Transverse colon (tissue), 4 donors: ENCODE results near the gene NRXN2. TPM values are rescaled to one million over a fixed set of nuclear protein-coding genes. Genes with fewer than 3 reads are reported as not detected.

Experiments
- DNase-seq: peaks from one replicate; pipeline ENCODE4 v3.0.0-alpha.2; 2019
- H3K27ac ChIP-seq, 4 donors: fragments of 200-600 bp; sonication (generic); 2 replicates each; pipeline ENCODE4 v1.5.1; 2016 to 2018; ENCODE audit warnings: inconsistent platforms in 4 of 4
- H3K27me3 ChIP-seq: fragments of 200-600 bp; sonication (generic); 2 replicates; pipeline ENCODE4 v1.5.1; 2017; ENCODE audit warnings: inconsistent platforms
- H3K36me3 ChIP-seq, 4 donors: fragments of 200-600 bp; sonication (generic); 2 replicates each; pipeline ENCODE4 v1.5.1; 2017 to 2019; ENCODE audit warnings: inconsistent platforms in 4 of 4
- H3K4me1 ChIP-seq, 4 donors: fragments of 200-600 bp; sonication (generic); 2 replicates each; pipeline ENCODE4 v1.5.1; 2017 to 2020; ENCODE audit warnings: inconsistent platforms in 4 of 4
- H3K4me3 ChIP-seq, 4 donors: fragments of 200-600 bp; sonication (generic); 1 replicate in 1 of 4; 2 replicates in 3 of 4; pipeline versions ENCODE4 v1.5.1 to v1.6.1; 2017 to 2019; ENCODE audit warnings: inconsistent platforms in 4 of 4
- H3K9me3 ChIP-seq, 2 donors: fragments of 200-600 bp; sonication (generic); 2 replicates each; pipeline ENCODE4 v1.5.1; 2017 to 2019; ENCODE audit warnings: inconsistent platforms in 2 of 2
- EP300 ChIP-seq: sonication (generic); formaldehyde crosslinking; IDR thresholded peaks from one replicate; pipeline ENCODE4 v1.6.1; 2017; ENCODE audit warnings: antibody characterized with exemption, low read depth
- POLR2A ChIP-seq: fragments of 450-650 bp; IDR thresholded peaks from one replicate; pipeline ENCODE4 v1.6.1; 2016; ENCODE audit warnings: antibody characterized with exemption, mild to moderate bottlenecking, moderate library complexity
- POLR2AphosphoS5 ChIP-seq, 3 donors: sonication (generic); formaldehyde crosslinking; IDR thresholded peaks; one replicate each; pipeline ENCODE4 v1.6.1; 2016; ENCODE audit warnings: antibody characterized with exemption in 3 of 3
- WGBS, 2 donors: methylation state at CpG; one replicate each; pipeline ENCODE4 v1.1.5; 2018; ENCODE audit warnings: low coverage in 1 of 2; 5-methylcytosine and 5-hydroxymethylcytosine counted together
- in situ Hi-C, 4 donors: fragments of 200-750 bp; cut with MboI; loops; one replicate each; pipeline versions ENCODE4 v1.15.0 to v1.15.1; 2017; ENCODE audit warnings: low sequenced_read_pairs in 3 of 4, low pct_ligation_motif_present in 1 of 4, low pct_unique_long_range_greater_than_20kb in 1 of 4
- intact Hi-C: fragments of 100-400 bp; cut with DNase I; formaldehyde crosslinking; loops from one replicate; pipeline ENCODE4 v1.15.1; 2023; ENCODE audit warnings: low total_unique reads
- total RNA-seq, 4 donors: library from RNA; depleted of rRNA; stranded (reverse); fragments of >200 nt; gene quantifications; one replicate each; pipeline ENCODE4 v1.1.0, GENCODE V29; 2016
- TF ChIP-seq, protein P1 (sequence below), 5 experiments: fragments of 200-600 bp in 3 of 5; fragments of 450-650 bp in 2 of 5; sonication (generic) in 3 of 5; IDR thresholded peaks; 1 replicate in 2 of 5; 2 replicates in 3 of 5; pipeline ENCODE4 v1.5.1; 2016 to 2017; ENCODE audit warnings: antibody characterized with exemption in 5 of 5, inconsistent platforms in 3 of 5, mild to moderate bottlenecking in 2 of 5, moderate library complexity in 1 of 5

Gene NRXN2
- total RNA-seq, 4 donors from 2014 or later = 2.9 to 7.4 (median 6.8) TPM

DNA sequence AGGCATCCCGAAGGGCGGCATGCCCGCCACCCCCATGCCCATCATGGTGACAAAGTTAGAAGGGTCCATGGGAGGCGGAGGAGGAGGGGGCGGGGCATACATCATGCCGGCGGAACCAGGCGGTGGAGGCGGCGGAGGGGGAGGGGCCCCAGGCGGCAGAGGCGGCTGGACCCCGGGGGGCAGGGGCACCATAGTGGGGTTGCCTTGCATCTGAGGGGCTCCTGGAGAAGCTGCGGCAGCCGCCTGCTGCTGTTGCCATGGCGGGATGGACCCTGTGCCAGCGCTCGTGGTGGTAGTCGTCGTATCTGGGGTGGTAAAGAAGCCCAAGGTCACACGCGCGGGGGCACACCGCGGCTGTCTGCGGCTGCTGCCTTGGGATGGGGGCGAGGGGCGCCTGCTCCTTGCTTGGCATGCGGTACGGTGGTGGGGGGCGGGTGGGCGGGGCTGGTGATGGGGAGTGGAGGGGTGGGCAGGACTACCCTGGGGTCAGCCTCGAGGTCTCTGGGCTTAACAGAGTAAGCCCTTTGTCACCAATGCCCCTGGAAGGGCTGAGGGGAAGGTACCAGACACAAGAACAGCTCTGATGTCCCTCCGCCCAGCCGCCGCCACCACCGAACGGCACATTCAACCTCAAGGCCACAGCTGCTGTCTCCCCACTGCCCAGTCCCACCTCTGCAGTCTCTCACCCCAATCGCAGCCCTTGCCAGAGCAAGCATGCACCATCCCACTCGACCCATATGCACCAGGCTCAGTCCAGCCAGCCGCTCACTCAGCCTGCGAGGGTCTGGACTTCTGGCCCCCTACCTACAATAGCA, 43.1 kb upstream of the NRXN2 start:
- H3K9me3 ChIP-seq = no peaks in the 10 kb centered on the region
- 89 to 97% methylated on average over 6 to 42 of the region's 42 CpGs for WGBS, 2 donors
- in situ Hi-C loops = no loop called here
- H3K27me3 ChIP-seq = no peaks in the 10 kb centered on the region
- H3K4me1 ChIP-seq = peaks cover 10 to 37% (median 23%) of the 10 kb centered on the region in 4 donors
- H3K27ac ChIP-seq = peak overlapping the region in 1 of 4 donors; percentile 2
- peaks cover 0 to 73% (median 46%) of the 10 kb centered on the region in 4 donors for H3K36me3 ChIP-seq
- H3K4me3 ChIP-seq = no peak overlapping the region
- DNase-seq = no peak
- intact Hi-C loops = no loop called here
- TF ChIP-seq POLR2A = no peak
- no peak for TF ChIP-seq EP300
- no peak for TF ChIP-seq POLR2AphosphoS5 (IDR thresholded peaks at IDR 0.05)
- TF ChIP-seq, protein P1, sequence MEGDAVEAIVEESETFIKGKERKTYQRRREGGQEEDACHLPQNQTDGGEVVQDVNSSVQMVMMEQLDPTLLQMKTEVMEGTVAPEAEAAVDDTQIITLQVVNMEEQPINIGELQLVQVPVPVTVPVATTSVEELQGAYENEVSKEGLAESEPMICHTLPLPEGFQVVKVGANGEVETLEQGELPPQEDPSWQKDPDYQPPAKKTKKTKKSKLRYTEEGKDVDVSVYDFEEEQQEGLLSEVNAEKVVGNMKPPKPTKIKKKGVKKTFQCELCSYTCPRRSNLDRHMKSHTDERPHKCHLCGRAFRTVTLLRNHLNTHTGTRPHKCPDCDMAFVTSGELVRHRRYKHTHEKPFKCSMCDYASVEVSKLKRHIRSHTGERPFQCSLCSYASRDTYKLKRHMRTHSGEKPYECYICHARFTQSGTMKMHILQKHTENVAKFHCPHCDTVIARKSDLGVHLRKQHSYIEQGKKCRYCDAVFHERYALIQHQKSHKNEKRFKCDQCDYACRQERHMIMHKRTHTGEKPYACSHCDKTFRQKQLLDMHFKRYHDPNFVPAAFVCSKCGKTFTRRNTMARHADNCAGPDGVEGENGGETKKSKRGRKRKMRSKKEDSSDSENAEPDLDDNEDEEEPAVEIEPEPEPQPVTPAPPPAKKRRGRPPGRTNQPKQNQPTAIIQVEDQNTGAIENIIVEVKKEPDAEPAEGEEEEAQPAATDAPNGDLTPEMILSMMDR (IDR thresholded peaks at IDR 0.05) = no peak

DNA sequence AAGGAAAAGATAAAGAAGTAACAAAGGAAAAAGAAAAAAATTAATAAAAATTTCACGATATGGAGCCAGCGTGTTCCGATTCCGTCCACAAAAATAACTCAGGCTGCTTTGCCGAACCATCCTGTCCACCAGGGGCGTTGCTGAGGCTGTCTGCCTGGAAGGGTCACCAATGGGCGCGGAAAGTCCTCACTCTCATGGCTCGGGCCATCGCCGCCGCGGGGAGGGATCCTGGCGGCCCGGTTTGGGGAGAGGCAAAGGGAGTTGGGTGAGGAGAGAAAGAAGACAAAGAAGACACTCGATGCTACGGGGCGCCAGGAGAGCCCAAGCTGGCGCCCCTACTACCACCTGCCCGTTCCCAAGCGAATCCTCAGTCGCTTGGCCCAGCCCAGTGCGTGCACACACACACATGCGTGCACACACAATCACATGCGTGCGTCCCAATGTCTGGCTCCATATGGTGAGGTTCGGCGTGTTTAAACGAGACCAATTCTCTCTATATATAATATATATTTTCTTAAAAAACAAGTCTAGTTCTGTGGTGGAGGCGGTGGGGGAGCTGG, 42.4 kb upstream of the NRXN2 start:
- in situ Hi-C loops = no loop called here
- H3K27ac ChIP-seq = peak overlapping the region in 2 of 4 donors; percentile 2 to 76
- H3K36me3 ChIP-seq = peaks cover 0 to 66% (median 42%) of the 10 kb centered on the region in 4 donors
- TF ChIP-seq, protein P1 (IDR thresholded peaks at IDR 0.05) = no peak
- peak in 1 of 3 donors; percentile 12 for TF ChIP-seq POLR2AphosphoS5 (IDR thresholded peaks at IDR 0.05)
- no peak overlapping the region for H3K4me3 ChIP-seq
- H3K27me3 ChIP-seq = no peaks in the 10 kb centered on the region
- no peak for DNase-seq
- no peaks in the 10 kb centered on the region for H3K9me3 ChIP-seq
- peaks cover 11 to 44% (median 23%) of the 10 kb centered on the region in 4 donors for H3K4me1 ChIP-seq
- WGBS, 2 donors = 89 to 90% methylated on average over 16 to 30 of the region's 30 CpGs
- intact Hi-C loops = no loop called here

DNA sequence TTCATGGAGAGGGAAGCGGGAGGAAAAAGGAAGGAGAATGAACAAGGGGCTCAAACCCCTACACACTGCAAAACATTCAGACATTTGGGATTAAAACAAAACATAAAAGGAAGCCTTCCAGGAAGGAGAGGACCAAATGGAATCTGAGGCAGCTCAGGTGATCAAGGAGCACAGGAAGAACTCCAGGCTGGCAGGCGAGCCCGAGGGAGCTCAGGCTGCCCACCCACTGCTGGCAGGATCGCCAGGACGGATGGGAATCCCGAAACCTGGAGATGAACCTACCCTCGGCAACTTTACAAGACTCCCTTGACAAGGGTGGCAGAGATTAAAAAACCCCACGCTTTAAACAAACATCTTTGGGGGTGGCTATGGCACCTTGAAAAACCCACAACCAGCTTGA, 41.8 kb upstream of the NRXN2 start:
- Histone ChIP-seq H3K4me1 (peaks cover 15 to 50% (median 25%) of the 10 kb centered on the region in 4 donors), H3K36me3 (peaks cover 0 to 60% (median 36%) of the 10 kb centered on the region in 4 donors), H3K27me3 (no peaks in the 10 kb centered on the region), H3K27ac (peak overlapping the region; percentile 58 to 78 (median 69)), H3K4me3 (no peak overlapping the region), H3K9me3 (no peaks in the 10 kb centered on the region)
- in situ Hi-C loops (no loop called here), intact Hi-C loops (no loop called here)
- WGBS, 2 donors = 80 to 86% methylated on average over 6 to 8 of the region's 8 CpGs
- DNase-seq = no peak
- TF ChIP-seq, protein P1 (IDR thresholded peaks at IDR 0.05) = no peak
- TF ChIP-seq EP300 = no peak
- no peak for TF ChIP-seq POLR2A
- TF ChIP-seq POLR2AphosphoS5 (IDR thresholded peaks at IDR 0.05) = no peak

DNA sequence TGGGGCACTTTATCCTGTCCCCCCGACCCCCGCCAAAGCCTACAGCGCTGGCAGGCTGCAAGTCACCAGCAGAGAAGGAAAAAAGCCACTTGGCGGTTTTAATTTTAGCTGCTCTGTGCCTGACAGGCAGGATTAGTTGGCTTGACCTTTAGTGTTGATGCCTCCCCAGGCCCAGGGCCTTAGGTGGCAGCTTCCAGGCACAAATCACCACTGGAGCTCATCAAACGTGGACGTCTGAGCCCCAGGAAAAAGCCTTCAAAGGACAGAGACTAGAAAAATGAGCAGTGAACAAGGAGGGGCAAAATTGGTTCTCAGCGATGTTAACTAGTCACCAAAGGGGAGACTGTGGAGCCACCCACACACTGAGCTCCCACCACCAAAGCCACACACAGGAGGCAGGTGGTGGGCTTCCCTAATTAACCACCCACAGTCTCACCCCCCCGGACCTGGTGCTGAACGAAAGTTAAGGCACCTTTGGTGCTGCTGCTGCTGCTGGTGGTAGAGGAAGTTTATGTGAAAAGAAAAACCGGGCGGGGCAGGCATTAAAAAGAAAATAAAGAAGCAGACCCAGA, 41.1 kb upstream of the NRXN2 start:
- H3K4me1 ChIP-seq = peaks cover 15 to 57% (median 26%) of the 10 kb centered on the region in 4 donors
- intact Hi-C loops (no loop called here), in situ Hi-C loops (no loop called here)
- no peak for DNase-seq
- no peaks in the 10 kb centered on the region for H3K27me3 ChIP-seq
- H3K4me3 ChIP-seq = no peak overlapping the region
- H3K9me3 ChIP-seq = no peaks in the 10 kb centered on the region
- no peak for TF ChIP-seq POLR2A
- TF ChIP-seq, protein P1 (IDR thresholded peaks at IDR 0.05) = no peak
- no peak for TF ChIP-seq POLR2AphosphoS5 (IDR thresholded peaks at IDR 0.05)
- TF ChIP-seq EP300 = no peak
- 38 to 56% methylated on average over 4 to 11 of the region's 11 CpGs for WGBS, 2 donors
- H3K27ac ChIP-seq = peak overlapping the region; percentile 58 to 78 (median 69)
- H3K36me3 ChIP-seq = peaks cover 0 to 53% (median 32%) of the 10 kb centered on the region in 4 donors
